ENCODE data around the gene LCE1F. TPM values are rescaled to one million over a fixed set of nuclear protein-coding genes. Genes with fewer than 3 reads are reported as not detected.

Gene LCE1F
- total and polyA plus RNA-seq, 8 donors = not detected

DNA sequence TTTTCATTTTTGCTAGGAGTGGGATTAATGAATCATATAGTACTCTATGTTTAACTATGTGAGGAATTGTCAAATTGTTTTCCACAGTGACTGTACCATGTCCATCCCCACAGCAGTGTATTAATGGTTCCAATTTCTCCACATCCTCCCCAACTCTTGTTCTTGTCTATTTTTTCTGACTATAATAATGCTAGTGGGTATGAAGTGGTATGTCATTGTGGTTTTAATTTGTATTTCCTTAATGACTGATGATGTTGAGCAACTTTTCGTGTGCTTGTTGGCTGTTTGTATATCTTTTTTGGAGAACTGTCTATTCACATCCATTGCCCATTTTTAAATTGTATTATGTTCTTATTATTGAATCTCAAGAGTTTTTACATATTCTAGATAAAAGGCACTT, 27.1 kb upstream of the LCE1F start:
- TF ChIP-seq, protein P1, sequence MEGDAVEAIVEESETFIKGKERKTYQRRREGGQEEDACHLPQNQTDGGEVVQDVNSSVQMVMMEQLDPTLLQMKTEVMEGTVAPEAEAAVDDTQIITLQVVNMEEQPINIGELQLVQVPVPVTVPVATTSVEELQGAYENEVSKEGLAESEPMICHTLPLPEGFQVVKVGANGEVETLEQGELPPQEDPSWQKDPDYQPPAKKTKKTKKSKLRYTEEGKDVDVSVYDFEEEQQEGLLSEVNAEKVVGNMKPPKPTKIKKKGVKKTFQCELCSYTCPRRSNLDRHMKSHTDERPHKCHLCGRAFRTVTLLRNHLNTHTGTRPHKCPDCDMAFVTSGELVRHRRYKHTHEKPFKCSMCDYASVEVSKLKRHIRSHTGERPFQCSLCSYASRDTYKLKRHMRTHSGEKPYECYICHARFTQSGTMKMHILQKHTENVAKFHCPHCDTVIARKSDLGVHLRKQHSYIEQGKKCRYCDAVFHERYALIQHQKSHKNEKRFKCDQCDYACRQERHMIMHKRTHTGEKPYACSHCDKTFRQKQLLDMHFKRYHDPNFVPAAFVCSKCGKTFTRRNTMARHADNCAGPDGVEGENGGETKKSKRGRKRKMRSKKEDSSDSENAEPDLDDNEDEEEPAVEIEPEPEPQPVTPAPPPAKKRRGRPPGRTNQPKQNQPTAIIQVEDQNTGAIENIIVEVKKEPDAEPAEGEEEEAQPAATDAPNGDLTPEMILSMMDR (IDR thresholded peaks at IDR 0.05) = no peak
- H3K27ac ChIP-seq = no peak overlapping the region
- H3K4me1 ChIP-seq = no peaks in the 10 kb centered on the region
- ATAC-seq (no peak), DNase-seq (no peak)
- no peaks in the 10 kb centered on the region for H3K36me3 ChIP-seq
- no peak overlapping the region for H3K4me3 ChIP-seq
- H3K9me3 ChIP-seq = no peaks in the 10 kb centered on the region
- peaks cover 0 to 20% of the 10 kb centered on the region in 2 donors for H3K27me3 ChIP-seq
- intact Hi-C loops (cut with DNase I) = no loop called here

DNA sequence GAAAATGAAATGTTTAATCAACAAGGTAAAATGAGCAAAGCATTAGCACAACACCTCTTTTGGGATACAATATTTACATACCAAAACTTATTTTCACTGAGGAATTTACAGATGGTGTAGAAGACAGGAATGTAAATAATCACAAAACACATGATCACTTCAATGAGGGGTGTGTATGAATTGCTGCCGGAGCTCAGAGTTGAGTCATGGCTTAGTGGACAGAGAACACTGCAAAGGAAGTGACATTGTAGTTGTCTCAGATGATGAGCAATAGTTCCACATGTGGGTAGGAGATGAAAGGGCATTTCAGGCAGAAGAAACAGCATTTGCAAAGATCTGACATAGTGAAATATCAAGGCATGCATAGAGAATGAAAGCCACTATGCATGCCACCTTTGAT, 22.7 kb upstream of the LCE1F start:
- no peaks in the 10 kb centered on the region for H3K36me3 ChIP-seq
- H3K4me1 ChIP-seq = no peaks in the 10 kb centered on the region
- H3K4me3 ChIP-seq = no peak overlapping the region
- no peak overlapping the region for H3K27ac ChIP-seq
- no peaks in the 10 kb centered on the region for H3K9me3 ChIP-seq
- intact Hi-C loops (cut with DNase I) = no loop called here
- ATAC-seq (peak; percentile 50), DNase-seq (no peak)
- H3K27me3 ChIP-seq = peaks cover 0 to 34% of the 10 kb centered on the region in 2 donors
- TF ChIP-seq, protein P1 (IDR thresholded peaks at IDR 0.05) = no peak

DNA sequence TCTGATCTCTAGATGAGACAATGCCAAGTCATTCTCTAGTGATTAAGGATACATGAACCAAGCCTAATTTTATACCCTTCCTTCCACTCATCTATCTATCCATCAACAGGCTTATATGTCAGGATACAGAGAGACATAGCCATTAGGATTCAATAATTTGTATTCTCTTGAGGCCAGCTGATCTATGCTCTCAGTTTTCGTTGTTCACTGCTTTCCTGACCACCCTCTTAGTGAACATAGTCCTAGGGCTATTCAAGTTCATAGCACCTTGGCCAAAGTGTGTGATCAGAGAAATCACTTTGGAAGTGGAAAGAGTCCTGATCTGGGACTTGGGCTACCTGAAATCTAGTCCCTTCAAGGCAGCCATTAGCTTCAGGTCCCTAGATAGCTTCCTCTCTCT, 21.4 kb upstream of the LCE1F start:
- DNase-seq = no peak
- Histone ChIP-seq H3K4me3 (no peak overlapping the region), H3K9me3 (no peaks in the 10 kb centered on the region), H3K36me3 (no peaks in the 10 kb centered on the region), H3K27me3 (peaks cover 0 to 37% of the 10 kb centered on the region in 2 donors), H3K4me1 (no peaks in the 10 kb centered on the region), H3K27ac (no peak overlapping the region)
- TF ChIP-seq, protein P1 (IDR thresholded peaks at IDR 0.05) = no peak
- ATAC-seq = no peak
- intact Hi-C loops (cut with DNase I) = no loop called here

DNA sequence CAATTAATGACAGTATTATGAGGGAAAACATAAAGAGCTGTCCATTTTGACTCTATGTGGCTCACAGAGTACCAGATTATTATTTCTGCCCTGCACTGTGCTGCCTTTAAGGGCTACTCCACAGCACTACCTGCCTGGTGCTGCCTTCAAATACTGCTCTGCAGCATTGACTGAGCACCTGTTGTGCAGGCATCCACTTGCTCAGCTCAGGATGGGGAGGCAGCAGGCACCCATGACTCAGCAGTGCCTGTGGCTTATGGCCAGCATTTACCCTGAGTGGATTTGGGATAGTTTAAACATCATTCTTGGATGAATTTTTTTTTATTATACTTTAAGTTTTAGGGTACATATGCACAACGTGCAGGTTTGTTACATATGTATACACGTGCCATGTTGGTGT, 18.1 kb upstream of the LCE1F start:
- Histone ChIP-seq H3K27me3 (peaks cover 0 to 27% of the 10 kb centered on the region in 2 donors), H3K4me1 (no peaks in the 10 kb centered on the region), H3K4me3 (no peak overlapping the region), H3K36me3 (no peaks in the 10 kb centered on the region), H3K9me3 (no peaks in the 10 kb centered on the region), H3K27ac (no peak overlapping the region)
- intact Hi-C loops (cut with DNase I) = no loop called here
- ATAC-seq (peak; percentile 14), DNase-seq (no peak)
- TF ChIP-seq, protein P1 (IDR thresholded peaks at IDR 0.05) = no peak

DNA sequence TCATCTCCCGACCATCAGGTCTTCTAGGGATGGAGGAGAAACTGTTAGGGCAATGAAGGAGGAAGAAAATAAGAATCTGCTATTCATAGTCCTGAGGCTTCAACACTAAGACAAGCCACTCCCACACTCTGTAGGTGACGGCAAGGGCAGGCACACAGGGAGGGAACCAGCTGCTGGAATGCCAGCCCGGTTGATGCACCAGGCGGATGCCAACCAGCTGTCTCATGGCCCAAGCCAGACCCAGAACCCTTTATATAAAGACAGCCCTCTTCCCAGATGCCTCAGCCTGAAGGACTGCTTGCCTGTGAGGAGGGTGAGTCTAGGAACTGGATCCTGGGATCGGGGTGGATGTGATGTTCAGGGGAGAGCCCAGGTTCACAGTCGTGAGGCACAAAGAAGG, 17.2 kb upstream of the LCE1F start, which contains the start of gene KPRP:
TSS of gene KPRP (plus strand) at position 279 of the 400 bp plus-strand sequence. CDS start 1,564 bp downstream, outside the sequence.
- Histone ChIP-seq H3K36me3 (no peaks in the 10 kb centered on the region), H3K27ac (no peak within 1 kb of the TSS), H3K27me3 (peaks cover 0 to 27% of the 10 kb centered on the region in 2 donors), H3K9me3 (no peaks in the 10 kb centered on the region), H3K4me1 (no peaks in the 10 kb centered on the region), H3K4me3 (no peak within 1 kb of the TSS)
- DNase-seq (no peak), ATAC-seq (no peak)
- TF ChIP-seq, protein P1 (IDR thresholded peaks at IDR 0.05) = no peak
- intact Hi-C loops (cut with DNase I) = no loop called here
